IPS-18c (cell line): ENCODE measurements around the gene RPL15.
"Not testable (repeated sequence)": the region's sequence is repeated elsewhere in the genome, so short reads cannot be mapped to it uniquely, and the experiment has no call there.

Source experiments
- H3K4me3 ChIP-seq: 2 replicates; pipeline ENCODE4 v1.7.0; 2013; ENCODE audit warnings: low read depth, mild to moderate bottlenecking, low read length, moderate library complexity; ENCODE audit not compliant: insufficient read depth
- H3K9me3 ChIP-seq: one replicate; pipeline ENCODE4 v1.6.1; 2013; ENCODE audit warnings: mild to moderate bottlenecking, low read length, moderate library complexity; ENCODE audit not compliant: control insufficient read depth, insufficient read depth

Gene RPL15

GRCh38 chr3:23884481-23884880 lies 32.5 kb upstream of the RPL15 start:
- Histone ChIP-seq H3K4me3 (no peak overlapping the region), H3K9me3 (no peaks in the 10 kb centered on the region)

GRCh38 chr3:23885210-23885609 lies 31.7 kb upstream of the RPL15 start:
- no peak overlapping the region for H3K4me3 ChIP-seq
- no peaks in the 10 kb centered on the region for H3K9me3 ChIP-seq

- no peaks in the 10 kb centered on the region for H3K9me3 ChIP-seq
- H3K4me3 ChIP-seq = no peak overlapping the region
Measured at GRCh38 chr3:23886311-23886710, 30.6 kb upstream of the RPL15 start.

GRCh38 chr3:23888617-23889228 lies 28.2 kb upstream of the RPL15 start:
- H3K4me3 ChIP-seq = no peak overlapping the region
- no peaks in the 10 kb centered on the region for H3K9me3 ChIP-seq

- Histone ChIP-seq H3K4me3 (no peak overlapping the region), H3K9me3 (no peaks in the 10 kb centered on the region)
Measured at GRCh38 chr3:23889386-23889785, 27.5 kb upstream of the RPL15 start.

GRCh38 chr3:23889950-23890349 lies 27.0 kb upstream of the RPL15 start:
- Histone ChIP-seq H3K4me3 (no peak overlapping the region), H3K9me3 (no peaks in the 10 kb centered on the region)

GRCh38 chr3:23894254-23895061 lies 22.5 kb upstream of the RPL15 start:
- no peak overlapping the region for H3K4me3 ChIP-seq
- peaks cover 3% of the 10 kb centered on the region for H3K9me3 ChIP-seq

- Histone ChIP-seq H3K9me3 (peaks cover 3% of the 10 kb centered on the region), H3K4me3 (no peak overlapping the region)
Measured at GRCh38 chr3:23895181-23895580, 21.8 kb upstream of the RPL15 start.

- Histone ChIP-seq H3K4me3 (no peak overlapping the region), H3K9me3 (peaks cover 3% of the 10 kb centered on the region)
Measured at GRCh38 chr3:23900744-23901143, 16.2 kb upstream of the RPL15 start.

- no peak overlapping the region for H3K4me3 ChIP-seq
- no peaks in the 10 kb centered on the region for H3K9me3 ChIP-seq
Measured at GRCh38 chr3:23904545-23904944, 12.4 kb upstream of the RPL15 start.

- H3K9me3 ChIP-seq = no peaks in the 10 kb centered on the region
Measured at GRCh38 chr3:23909341-23909740, 7.6 kb upstream of the RPL15 start.

GRCh38 chr3:23911397-23911796 lies 5.5 kb upstream of the RPL15 start:
- H3K9me3 ChIP-seq = no peaks in the 10 kb centered on the region
- H3K4me3 ChIP-seq = no peak overlapping the region

More at GRCh38 chr3:23909341-23909740, 7.6 kb upstream of the RPL15 start:
- H3K4me3 ChIP-seq = no peak overlapping the region

GRCh38 chr3:23912335-23912734 lies 4.6 kb upstream of the RPL15 start:
- H3K4me3 ChIP-seq, H3K9me3 ChIP-seq: not testable (repeated sequence)

- Histone ChIP-seq H3K9me3 (no peaks in the 10 kb centered on the region), H3K4me3 (no peak overlapping the region)
Measured at GRCh38 chr3:23913182-23913581, 3.8 kb upstream of the RPL15 start.

- no peak overlapping the region for H3K4me3 ChIP-seq
- no peaks in the 10 kb centered on the region for H3K9me3 ChIP-seq
Measured at GRCh38 chr3:23913873-23914743, 2.8 kb upstream of the RPL15 start.

- Histone ChIP-seq H3K9me3 (no peaks in the 10 kb centered on the region), H3K4me3 (peak overlapping the region; percentile 89; the same call in 1 of the 2 replicates)
Measured at GRCh38 chr3:23915537-23916108, 1.3 kb upstream of the RPL15 start.

- peak overlapping the region; percentile 89 for H3K4me3 ChIP-seq
- no peaks in the 10 kb centered on the region for H3K9me3 ChIP-seq
Measured at GRCh38 chr3:23916152-23916885, 613 bp upstream of the RPL15 start.
